SK-N-SH treated with all-trans-retinoic acid at 6 μM for 48 hours (cell line): ENCODE results near the gene DNAL4.

ENCODE experiments used
- ATAC-seq: fragments of 200-7000 bp; cut with Tn5 transposase; 3 replicates; pipeline ENCODE4 v1.9.1; 2020; ENCODE audit warnings: mild to moderate bottlenecking, moderate library complexity
- ARNTL ChIP-seq: fragments of 450-650 bp; formaldehyde crosslinking; IDR thresholded peaks from 2 replicates; pipeline ENCODE4 v1.5.0; 2020; ENCODE audit warnings: low read depth, mild to moderate bottlenecking, moderate library complexity, borderline replicate concordance
- GLIS3 ChIP-seq: fragments of 250-450 bp; sonication (Bioruptor Pico); IDR thresholded peaks from 2 replicates; pipeline ENCODE4 v1.5.0; 2020; ENCODE audit warnings: mild to moderate bottlenecking, moderate library complexity
- OSR1 ChIP-seq: fragments of 250-450 bp; sonication (Bioruptor Pico); IDR thresholded peaks from 2 replicates; pipeline ENCODE4 v1.8.0; 2022; ENCODE audit warnings: moderate library complexity, mild to moderate bottlenecking, inconsistent platforms
- PPARA ChIP-seq: fragments of 250-450 bp; sonication (Bioruptor Pico); IDR thresholded peaks from 2 replicates; pipeline ENCODE4 v1.5.0; 2020; ENCODE audit warnings: mild to moderate bottlenecking, borderline replicate concordance
- RARB ChIP-seq: fragments of 250-450 bp; sonication (Bioruptor Pico); IDR thresholded peaks from 2 replicates; pipeline ENCODE4 v1.8.0; 2021; ENCODE audit warnings: mild to moderate bottlenecking, moderate library complexity
- SNAI2 ChIP-seq: fragments of 250-450 bp; sonication (Bioruptor Pico); IDR thresholded peaks from 2 replicates; pipeline ENCODE4 v1.5.0; 2020; ENCODE audit warnings: mild to moderate bottlenecking, moderate library complexity
- TOX ChIP-seq: fragments of 250-450 bp; sonication (Bioruptor Pico); IDR thresholded peaks from 2 replicates; pipeline ENCODE4 v1.8.0; 2021; ENCODE audit warnings: mild to moderate bottlenecking, moderate library complexity, borderline replicate concordance
- ZFP3 ChIP-seq: fragments of 250-450 bp; sonication (Bioruptor Pico); IDR thresholded peaks from 2 replicates; pipeline ENCODE4 v1.5.0; 2020; ENCODE audit warnings: mild to moderate bottlenecking, moderate library complexity
- ZFP30 ChIP-seq: fragments of 450-650 bp; formaldehyde crosslinking; IDR thresholded peaks from 2 replicates; pipeline ENCODE4 v1.5.0; 2022; ENCODE audit warnings: mild to moderate bottlenecking, moderate library complexity
- ZNF565 ChIP-seq: fragments of 450-650 bp; formaldehyde crosslinking; conservative IDR thresholded peaks from 2 replicates; pipeline ENCODE4 v1.5.0; 2020; ENCODE audit warnings: low read depth, mild to moderate bottlenecking, moderate library complexity
- ZNF70 ChIP-seq: fragments of 450-650 bp; formaldehyde crosslinking; IDR thresholded peaks from 2 replicates; pipeline ENCODE4 v1.5.0; 2020; ENCODE audit warnings: mild to moderate bottlenecking, moderate library complexity
- ZNF8 ChIP-seq: fragments of 450-650 bp; formaldehyde crosslinking; IDR thresholded peaks from 2 replicates; pipeline ENCODE4 v1.5.0; 2020; ENCODE audit warnings: mild to moderate bottlenecking, moderate library complexity
- TF ChIP-seq, protein P1 (sequence below): fragments of 250-450 bp; sonication (Bioruptor Pico); IDR thresholded peaks from 2 replicates; pipeline ENCODE4 v1.8.0; 2020; ENCODE audit warnings: mild to moderate bottlenecking, moderate library complexity, borderline replicate concordance
- TF ChIP-seq, protein P2 (sequence below): fragments of 250-450 bp; sonication (Bioruptor Pico); IDR thresholded peaks from 2 replicates; pipeline ENCODE4 v1.5.1; 2020; ENCODE audit warnings: low read depth, mild to moderate bottlenecking, moderate library complexity
- TF ChIP-seq, protein P3 (sequence below): fragments of 250-450 bp; sonication (Bioruptor Pico); IDR thresholded peaks from 2 replicates; pipeline ENCODE4 v1.8.0; 2021; ENCODE audit warnings: low read depth, mild to moderate bottlenecking, moderate library complexity, borderline replicate concordance
- TF ChIP-seq, protein P4 (sequence below): fragments of 250-450 bp; sonication (Bioruptor Pico); IDR thresholded peaks from 2 replicates; pipeline ENCODE4 v1.5.1; 2021; ENCODE audit warnings: mild to moderate bottlenecking, moderate library complexity
- TF ChIP-seq, protein P5 (sequence below): fragments of 250-450 bp; sonication (Bioruptor Pico); IDR thresholded peaks from 2 replicates; pipeline ENCODE4 v1.5.0; 2020; ENCODE audit warnings: mild to moderate bottlenecking, moderate library complexity

Gene DNAL4

DNA sequence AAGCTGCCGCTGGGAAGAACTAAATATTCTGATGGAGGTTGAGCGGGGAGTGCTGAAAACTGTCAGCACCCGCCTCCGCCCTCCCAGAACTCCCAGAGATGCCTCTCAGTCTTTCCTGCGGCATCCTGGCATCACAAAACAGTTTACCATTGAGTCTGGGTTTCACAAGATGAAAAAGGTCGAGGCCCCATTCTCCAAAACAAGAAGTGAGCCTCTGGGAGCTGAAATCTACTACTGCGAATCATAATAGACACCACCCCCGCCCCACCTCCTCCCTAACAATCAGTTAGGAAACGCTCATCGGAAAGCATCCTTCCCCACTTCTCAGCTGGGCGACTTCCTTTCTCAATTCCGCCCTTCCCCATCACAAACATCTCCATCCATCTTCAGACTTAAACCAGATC, 39.2 kb downstream of the DNAL4 start:
- TF ChIP-seq, protein P1, sequence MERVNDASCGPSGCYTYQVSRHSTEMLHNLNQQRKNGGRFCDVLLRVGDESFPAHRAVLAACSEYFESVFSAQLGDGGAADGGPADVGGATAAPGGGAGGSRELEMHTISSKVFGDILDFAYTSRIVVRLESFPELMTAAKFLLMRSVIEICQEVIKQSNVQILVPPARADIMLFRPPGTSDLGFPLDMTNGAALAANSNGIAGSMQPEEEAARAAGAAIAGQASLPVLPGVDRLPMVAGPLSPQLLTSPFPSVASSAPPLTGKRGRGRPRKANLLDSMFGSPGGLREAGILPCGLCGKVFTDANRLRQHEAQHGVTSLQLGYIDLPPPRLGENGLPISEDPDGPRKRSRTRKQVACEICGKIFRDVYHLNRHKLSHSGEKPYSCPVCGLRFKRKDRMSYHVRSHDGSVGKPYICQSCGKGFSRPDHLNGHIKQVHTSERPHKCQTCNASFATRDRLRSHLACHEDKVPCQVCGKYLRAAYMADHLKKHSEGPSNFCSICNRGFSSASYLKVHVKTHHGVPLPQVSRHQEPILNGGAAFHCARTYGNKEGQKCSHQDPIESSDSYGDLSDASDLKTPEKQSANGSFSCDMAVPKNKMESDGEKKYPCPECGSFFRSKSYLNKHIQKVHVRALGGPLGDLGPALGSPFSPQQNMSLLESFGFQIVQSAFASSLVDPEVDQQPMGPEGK (CRISPR knock-in tag), result no peak
- TF ChIP-seq ZFP30 (CRISPR knock-in tag) (no peak), ZNF70 (CRISPR knock-in tag) (no peak)
- TF ChIP-seq, protein P2, sequence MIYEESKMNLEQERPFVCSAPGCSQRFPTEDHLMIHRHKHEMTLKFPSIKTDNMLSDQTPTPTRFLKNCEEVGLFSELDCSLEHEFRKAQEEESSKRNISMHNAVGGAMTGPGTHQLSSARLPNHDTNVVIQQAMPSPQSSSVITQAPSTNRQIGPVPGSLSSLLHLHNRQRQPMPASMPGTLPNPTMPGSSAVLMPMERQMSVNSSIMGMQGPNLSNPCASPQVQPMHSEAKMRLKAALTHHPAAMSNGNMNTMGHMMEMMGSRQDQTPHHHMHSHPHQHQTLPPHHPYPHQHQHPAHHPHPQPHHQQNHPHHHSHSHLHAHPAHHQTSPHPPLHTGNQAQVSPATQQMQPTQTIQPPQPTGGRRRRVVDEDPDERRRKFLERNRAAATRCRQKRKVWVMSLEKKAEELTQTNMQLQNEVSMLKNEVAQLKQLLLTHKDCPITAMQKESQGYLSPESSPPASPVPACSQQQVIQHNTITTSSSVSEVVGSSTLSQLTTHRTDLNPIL (CRISPR knock-in tag), result no peak
- no peak; the same call in 2 of the 3 replicates for ATAC-seq

DNA sequence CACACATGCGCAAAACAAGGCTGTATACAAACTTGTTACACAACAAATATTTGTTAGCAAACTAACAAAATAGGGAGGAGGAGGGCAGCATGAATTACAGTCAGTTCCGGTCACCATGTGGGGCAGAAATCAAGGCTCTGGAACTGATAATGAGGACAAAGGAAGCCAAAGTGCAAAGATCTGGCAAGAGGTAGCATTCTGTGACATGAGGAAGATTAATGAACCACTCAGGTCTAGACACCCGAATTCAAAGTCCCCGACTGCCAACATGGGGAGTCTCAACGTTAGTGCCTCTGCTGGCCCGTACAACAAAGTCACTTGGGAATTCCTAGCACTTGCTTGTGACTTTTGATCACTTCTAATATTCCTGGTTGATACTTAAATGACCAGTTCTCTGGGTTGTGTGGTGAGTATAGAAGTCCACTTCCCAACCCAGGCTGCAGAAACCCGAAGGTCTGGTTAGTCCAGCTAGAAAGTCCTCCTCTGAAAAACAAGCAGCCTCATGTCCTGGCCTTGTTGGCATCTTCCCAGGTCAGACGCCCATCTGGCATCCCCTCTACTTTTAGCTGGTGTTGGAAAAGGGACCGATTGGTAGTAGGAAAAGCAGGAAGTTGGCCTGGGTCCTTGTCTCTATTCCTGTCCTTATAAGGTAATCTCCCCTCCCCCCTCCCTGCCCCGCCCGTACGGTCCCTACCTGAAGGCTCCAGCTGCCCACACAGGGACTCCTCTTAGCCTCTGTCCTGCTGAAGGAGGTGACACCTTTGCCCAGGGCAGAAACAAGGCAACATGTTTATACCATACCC, 39.8 kb downstream of the DNAL4 start:
- ATAC-seq, result no peak
- TF ChIP-seq ARNTL (CRISPR knock-in tag), result no peak
- TF ChIP-seq ZFP3 (CRISPR knock-in tag), result peak; percentile 78
- TF ChIP-seq ZFP30 (CRISPR knock-in tag), result no peak
- no peak for TF ChIP-seq ZNF8 (CRISPR knock-in tag)
- no peak for TF ChIP-seq RARB
- TF ChIP-seq ZNF565 (CRISPR knock-in tag), result no peak

DNA sequence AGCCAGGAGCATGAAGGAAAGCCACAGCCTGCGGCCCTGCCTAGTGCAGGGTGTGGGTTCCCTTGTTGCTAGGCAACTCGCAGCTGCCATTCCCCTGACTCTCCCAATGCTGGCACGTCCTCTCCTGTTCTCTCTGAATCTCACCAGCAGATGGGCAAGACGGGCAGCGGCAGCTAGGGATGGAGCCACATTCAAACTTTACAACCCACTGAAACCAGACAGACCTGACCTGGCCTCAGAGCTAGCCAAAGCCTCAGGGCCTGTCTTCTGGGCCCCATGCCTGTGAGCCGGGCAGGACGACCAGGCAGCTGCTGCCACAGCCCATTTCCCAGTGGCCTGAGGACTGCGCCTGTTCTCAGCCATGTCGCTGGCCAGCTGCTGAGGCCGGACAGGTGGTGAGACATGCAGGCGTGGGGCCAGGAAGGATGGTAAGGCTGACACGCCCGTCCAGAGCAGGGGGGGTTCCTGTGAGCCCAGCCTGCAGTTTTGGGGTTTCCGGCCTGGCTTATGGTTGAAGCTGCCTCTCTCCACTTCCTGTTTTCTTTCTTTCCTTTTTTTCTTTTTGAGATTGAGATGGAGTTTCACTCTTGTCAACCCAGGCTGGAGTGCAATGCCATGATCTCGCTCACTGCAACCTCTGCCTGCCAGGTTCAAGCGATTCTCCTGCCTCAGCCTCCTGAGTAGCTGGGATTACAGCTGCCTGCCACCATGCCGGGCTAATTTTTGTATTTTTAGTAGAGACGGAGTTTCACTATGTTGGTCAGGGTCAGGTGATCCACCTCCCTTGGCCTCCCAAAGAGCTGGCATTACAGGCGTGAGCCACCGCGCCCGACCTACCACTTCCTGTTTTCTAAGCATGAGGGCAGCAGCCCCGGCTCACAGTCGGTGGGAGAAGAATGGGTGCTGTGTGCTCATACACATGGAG, 42.3 kb downstream of the DNAL4 start:
- TF ChIP-seq, protein P3, sequence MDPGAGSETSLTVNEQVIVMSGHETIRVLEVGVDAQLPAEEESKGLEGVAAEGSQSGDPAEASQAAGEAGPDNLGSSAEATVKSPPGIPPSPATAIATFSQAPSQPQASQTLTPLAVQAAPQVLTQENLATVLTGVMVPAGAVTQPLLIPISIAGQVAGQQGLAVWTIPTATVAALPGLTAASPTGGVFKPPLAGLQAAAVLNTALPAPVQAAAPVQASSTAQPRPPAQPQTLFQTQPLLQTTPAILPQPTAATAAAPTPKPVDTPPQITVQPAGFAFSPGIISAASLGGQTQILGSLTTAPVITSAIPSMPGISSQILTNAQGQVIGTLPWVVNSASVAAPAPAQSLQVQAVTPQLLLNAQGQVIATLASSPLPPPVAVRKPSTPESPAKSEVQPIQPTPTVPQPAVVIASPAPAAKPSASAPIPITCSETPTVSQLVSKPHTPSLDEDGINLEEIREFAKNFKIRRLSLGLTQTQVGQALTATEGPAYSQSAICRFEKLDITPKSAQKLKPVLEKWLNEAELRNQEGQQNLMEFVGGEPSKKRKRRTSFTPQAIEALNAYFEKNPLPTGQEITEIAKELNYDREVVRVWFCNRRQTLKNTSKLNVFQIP (CRISPR knock-in tag), result no peak
- TF ChIP-seq, protein P4, sequence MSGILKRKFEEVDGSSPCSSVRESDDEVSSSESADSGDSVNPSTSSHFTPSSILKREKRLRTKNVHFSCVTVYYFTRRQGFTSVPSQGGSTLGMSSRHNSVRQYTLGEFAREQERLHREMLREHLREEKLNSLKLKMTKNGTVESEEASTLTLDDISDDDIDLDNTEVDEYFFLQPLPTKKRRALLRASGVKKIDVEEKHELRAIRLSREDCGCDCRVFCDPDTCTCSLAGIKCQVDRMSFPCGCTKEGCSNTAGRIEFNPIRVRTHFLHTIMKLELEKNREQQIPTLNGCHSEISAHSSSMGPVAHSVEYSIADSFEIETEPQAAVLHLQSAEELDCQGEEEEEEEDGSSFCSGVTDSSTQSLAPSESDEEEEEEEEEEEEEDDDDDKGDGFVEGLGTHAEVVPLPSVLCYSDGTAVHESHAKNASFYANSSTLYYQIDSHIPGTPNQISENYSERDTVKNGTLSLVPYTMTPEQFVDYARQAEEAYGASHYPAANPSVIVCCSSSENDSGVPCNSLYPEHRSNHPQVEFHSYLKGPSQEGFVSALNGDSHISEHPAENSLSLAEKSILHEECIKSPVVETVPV, result no peak
- TF ChIP-seq ZNF565 (CRISPR knock-in tag), result no peak
- no peak for TF ChIP-seq GLIS3 (CRISPR knock-in tag)
- no peak for TF ChIP-seq ZFP3 (CRISPR knock-in tag)
- TF ChIP-seq PPARA (CRISPR knock-in tag), result no peak
- TF ChIP-seq SNAI2, result no peak
- TF ChIP-seq, protein P5, sequence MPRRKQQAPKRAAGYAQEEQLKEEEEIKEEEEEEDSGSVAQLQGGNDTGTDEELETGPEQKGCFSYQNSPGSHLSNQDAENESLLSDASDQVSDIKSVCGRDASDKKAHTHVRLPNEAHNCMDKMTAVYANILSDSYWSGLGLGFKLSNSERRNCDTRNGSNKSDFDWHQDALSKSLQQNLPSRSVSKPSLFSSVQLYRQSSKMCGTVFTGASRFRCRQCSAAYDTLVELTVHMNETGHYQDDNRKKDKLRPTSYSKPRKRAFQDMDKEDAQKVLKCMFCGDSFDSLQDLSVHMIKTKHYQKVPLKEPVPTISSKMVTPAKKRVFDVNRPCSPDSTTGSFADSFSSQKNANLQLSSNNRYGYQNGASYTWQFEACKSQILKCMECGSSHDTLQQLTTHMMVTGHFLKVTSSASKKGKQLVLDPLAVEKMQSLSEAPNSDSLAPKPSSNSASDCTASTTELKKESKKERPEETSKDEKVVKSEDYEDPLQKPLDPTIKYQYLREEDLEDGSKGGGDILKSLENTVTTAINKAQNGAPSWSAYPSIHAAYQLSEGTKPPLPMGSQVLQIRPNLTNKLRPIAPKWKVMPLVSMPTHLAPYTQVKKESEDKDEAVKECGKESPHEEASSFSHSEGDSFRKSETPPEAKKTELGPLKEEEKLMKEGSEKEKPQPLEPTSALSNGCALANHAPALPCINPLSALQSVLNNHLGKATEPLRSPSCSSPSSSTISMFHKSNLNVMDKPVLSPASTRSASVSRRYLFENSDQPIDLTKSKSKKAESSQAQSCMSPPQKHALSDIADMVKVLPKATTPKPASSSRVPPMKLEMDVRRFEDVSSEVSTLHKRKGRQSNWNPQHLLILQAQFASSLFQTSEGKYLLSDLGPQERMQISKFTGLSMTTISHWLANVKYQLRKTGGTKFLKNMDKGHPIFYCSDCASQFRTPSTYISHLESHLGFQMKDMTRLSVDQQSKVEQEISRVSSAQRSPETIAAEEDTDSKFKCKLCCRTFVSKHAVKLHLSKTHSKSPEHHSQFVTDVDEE, result no peak
- TF ChIP-seq OSR1, result no peak
- no peak for TF ChIP-seq ZNF8 (CRISPR knock-in tag)
- no peak for TF ChIP-seq TOX (CRISPR knock-in tag)
- no peak for TF ChIP-seq ZFP30 (CRISPR knock-in tag)
- ATAC-seq, result no peak
